ENCODE measurements around the gene KCNK4. TPM values are rescaled to one million over a fixed set of nuclear protein-coding genes. Genes with fewer than 3 reads are reported as not detected.

The KCNK4 gene
- total and polyA plus RNA-seq, 2 of the 13 experiments (the other 11 are each of a cell fraction or from before 2014, with no cell fraction given): not detected

DNA sequence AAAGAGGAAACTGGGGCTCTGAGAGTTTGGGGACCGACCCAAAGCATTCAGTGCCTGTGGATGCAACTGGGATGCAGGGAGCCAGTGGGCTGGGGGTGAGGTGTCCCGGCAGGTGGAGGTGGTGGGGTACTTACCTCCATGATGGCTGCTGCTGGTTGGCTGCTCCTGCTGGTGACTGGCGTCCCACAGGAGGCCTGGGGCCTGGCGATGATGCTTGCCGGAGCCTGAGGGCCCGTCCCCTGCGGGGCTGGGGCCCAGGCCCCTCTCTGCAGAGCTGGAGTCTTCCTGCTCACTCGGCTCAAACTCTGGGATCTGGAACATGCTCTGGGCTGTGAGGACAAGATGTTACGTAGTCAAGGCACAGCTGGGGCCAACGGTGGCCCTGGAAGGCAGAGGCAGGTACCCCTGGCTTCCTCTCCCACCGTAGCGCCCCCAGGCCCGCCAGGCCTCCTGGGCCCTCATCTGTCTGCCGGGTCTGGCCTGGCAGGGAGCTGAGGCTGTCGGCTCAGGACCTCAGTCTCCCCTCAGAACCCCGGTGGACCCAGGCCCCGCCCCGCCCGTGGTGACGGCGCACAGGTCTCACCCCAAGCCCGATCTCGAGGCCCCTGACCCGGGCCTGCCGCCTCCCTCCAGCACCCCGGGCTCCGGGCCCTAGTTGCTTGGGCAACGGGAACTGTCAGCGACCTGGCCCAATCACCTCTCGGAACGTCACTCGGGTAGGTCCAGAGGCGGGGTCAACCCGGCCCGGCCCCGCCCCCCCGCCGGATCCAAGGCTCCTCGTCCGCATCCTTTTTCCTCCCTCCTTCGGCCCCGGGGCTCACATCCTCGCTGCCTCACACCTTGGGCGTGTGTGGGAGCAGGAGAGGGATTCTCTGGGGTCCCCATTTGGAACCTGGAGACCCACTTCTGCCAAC lies 6.8 kb upstream of the KCNK4 start, which contains the start of gene BAD (continued):
- TF ChIP-seq, protein P1, sequence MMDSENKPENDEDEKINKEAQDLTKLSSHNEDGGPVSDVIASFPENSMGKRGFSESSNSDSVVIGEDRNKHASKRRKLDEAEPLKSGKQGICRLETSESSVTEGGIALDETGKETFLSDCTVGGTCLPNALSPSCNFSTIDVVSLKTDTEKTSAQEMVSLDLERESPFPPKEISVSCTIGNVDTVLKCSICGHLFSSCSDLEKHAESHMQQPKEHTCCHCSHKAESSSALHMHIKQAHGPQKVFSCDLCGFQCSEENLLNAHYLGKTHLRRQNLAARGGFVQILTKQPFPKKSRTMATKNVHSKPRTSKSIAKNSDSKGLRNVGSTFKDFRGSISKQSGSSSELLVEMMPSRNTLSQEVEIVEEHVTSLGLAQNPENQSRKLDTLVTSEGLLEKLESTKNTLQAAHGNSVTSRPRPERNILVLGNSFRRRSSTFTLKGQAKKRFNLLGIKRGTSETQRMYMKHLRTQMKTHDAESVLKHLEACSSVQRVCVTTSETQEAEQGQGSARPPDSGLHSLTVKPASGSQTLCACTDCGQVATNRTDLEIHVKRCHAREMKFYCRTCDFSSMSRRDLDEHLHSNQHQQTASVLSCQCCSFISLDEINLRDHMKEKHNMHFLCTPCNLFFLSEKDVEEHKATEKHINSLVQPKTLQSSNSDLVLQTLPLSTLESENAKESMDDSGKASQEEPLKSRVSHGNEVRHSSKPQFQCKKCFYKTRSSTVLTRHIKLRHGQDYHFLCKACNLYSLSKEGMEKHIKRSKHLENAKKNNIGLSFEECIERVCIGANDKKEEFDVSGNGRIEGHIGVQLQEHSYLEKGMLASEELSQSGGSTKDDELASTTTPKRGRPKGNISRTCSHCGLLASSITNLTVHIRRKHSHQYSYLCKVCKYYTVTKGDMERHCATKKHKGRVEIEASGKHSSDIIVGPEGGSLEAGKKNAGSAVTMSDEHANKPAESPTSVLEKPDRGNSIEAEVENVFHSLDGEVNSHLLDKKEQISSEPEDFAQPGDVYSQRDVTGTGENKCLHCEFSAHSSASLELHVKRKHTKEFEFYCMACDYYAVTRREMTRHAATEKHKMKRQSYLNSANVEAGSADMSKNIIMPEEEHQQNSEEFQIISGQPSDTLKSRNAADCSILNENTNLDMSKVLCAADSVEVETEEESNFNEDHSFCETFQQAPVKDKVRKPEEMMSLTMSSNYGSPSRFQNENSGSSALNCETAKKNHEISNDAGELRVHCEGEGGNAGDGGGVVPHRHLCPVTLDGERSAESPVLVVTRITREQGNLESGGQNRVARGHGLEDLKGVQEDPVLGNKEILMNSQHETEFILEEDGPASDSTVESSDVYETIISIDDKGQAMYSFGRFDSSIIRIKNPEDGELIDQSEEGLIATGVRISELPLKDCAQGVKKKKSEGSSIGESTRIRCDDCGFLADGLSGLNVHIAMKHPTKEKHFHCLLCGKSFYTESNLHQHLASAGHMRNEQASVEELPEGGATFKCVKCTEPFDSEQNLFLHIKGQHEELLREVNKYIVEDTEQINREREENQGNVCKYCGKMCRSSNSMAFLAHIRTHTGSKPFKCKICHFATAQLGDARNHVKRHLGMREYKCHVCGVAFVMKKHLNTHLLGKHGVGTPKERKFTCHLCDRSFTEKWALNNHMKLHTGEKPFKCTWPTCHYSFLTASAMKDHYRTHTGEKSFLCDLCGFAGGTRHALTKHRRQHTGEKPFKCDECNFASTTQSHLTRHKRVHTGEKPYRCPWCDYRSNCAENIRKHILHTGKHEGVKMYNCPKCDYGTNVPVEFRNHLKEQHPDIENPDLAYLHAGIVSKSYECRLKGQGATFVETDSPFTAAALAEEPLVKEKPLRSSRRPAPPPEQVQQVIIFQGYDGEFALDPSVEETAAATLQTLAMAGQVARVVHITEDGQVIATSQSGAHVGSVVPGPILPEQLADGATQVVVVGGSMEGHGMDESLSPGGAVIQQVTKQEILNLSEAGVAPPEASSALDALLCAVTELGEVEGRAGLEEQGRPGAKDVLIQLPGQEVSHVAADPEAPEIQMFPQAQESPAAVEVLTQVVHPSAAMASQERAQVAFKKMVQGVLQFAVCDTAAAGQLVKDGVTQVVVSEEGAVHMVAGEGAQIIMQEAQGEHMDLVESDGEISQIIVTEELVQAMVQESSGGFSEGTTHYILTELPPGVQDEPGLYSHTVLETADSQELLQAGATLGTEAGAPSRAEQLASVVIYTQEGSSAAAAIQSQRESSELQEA (CRISPR knock-in tag; IDR thresholded peaks at IDR 0.05; ENCODE audit: not compliant biosample characterization): no peak
- TF ChIP-seq ISL2 (CRISPR knock-in tag; IDR thresholded peaks at IDR 0.05): no peak
- TF ChIP-seq KLF13 (CRISPR knock-in tag; IDR thresholded peaks at IDR 0.05): no peak
- TF ChIP-seq HDAC2 (CRISPR knock-in tag; IDR thresholded peaks at IDR 0.05): no peak; the same call in 1 of the 2 replicates
- no peak for TF ChIP-seq AHDC1 (CRISPR knock-in tag; IDR thresholded peaks at IDR 0.05; ENCODE audit: borderline replicate concordance)
- TF ChIP-seq RELA (CRISPR knock-in tag; IDR thresholded peaks at IDR 0.05): no peak
- TF ChIP-seq TBP (CRISPR knock-in tag; IDR thresholded peaks at IDR 0.05): no peak
- TF ChIP-seq XRCC5 (optimal IDR thresholded peaks at IDR 0.05; ENCODE audit: low read length): no peak
- no peak for TF ChIP-seq ZNF782 (CRISPR knock-in tag; IDR thresholded peaks at IDR 0.05; ENCODE audit: borderline replicate concordance)
- no peak for TF ChIP-seq ZNF282 (IDR thresholded peaks at IDR 0.05; ENCODE audit: partially characterized antibody)
- no peak for TF ChIP-seq HNRNPL (IDR thresholded peaks at IDR 0.05; ENCODE audit: low read depth, low read length)
- TF ChIP-seq MIER3 (CRISPR knock-in tag; IDR thresholded peaks at IDR 0.05; ENCODE audit: borderline replicate concordance): no peak
- no peak for TF ChIP-seq ATF7-NPFF (CRISPR knock-in tag; IDR thresholded peaks at IDR 0.05; ENCODE audit: low read depth)
- 0 out of 2 replicates have a peak, but pooled peaks have one; percentile 52 for TF ChIP-seq MAZ (IDR thresholded peaks at IDR 0.05; ENCODE audit: borderline replicate concordance, low read depth, low read length)
- no peak for TF ChIP-seq MAZ (CRISPR knock-in tag; IDR thresholded peaks at IDR 0.05; ENCODE audit: low read depth)
- no peak for TF ChIP-seq MAFG (CRISPR knock-in tag; IDR thresholded peaks at IDR 0.05)

All from HepG2 (cell line).